HepG2 (cell line): Measurements from ENCODE around the gene RBBP6.

Source experiments
- CREM ChIP-seq, 2 experiments: sonication (generic) in 1 of 2; formaldehyde crosslinking in 1 of 2; IDR thresholded peaks; 2 replicates each; pipeline versions ENCODE4 v1.4.0 to v1.6.1; 2016 to 2020; ENCODE audit warnings: antibody characterized with exemption in 1 of 2, mild to moderate bottlenecking in 1 of 2, missing genetic modification reagents in 1 of 2
- CTCF ChIP-seq: sonication (generic); formaldehyde crosslinking; IDR thresholded peaks from 2 replicates; pipeline ENCODE4 v1.5.0; 2020; ENCODE audit warnings: mild to moderate bottlenecking, missing genetic modification reagents, moderate library complexity
- E2F5 ChIP-seq: sonication (generic); formaldehyde crosslinking; conservative IDR thresholded peaks from 2 replicates; pipeline ENCODE4 v1.4.0; 2020; ENCODE audit warnings: missing genetic modification reagents
- ETV6 ChIP-seq: sonication (generic); formaldehyde crosslinking; conservative IDR thresholded peaks from 2 replicates; pipeline ENCODE4 v1.4.0; 2020; ENCODE audit warnings: missing genetic modification reagents
- GTF3A ChIP-seq: sonication (generic); formaldehyde crosslinking; conservative IDR thresholded peaks from 2 replicates; pipeline ENCODE4 v1.4.0; 2020; ENCODE audit warnings: mild to moderate bottlenecking, missing genetic modification reagents
- TCF7 ChIP-seq: sonication (generic); IDR thresholded peaks from 2 replicates; pipeline ENCODE4 v1.6.1; 2016; ENCODE audit warnings: antibody characterized with exemption, low read depth
- ZNF83 ChIP-seq: sonication (generic); formaldehyde crosslinking; IDR thresholded peaks from 2 replicates; pipeline ENCODE4 v1.4.0; 2020; ENCODE audit warnings: missing genetic modification reagents, mild to moderate bottlenecking, borderline replicate concordance

GRCh38 chr16:24571096-24571495 is 31.7 kb downstream of the RBBP6 start:
- TF ChIP-seq E2F5 (CRISPR knock-in tag) (no peak), CTCF (CRISPR knock-in tag) (no peak), GTF3A (CRISPR knock-in tag) (no peak), TCF7 (no peak), ZNF83 (CRISPR knock-in tag) (no peak), CREM (IDR thresholded peaks at IDR 0.05) (no peak), CREM (CRISPR knock-in tag; IDR thresholded peaks at IDR 0.05) (no peak), ETV6 (CRISPR knock-in tag) (no peak)
